GM12864 (cell line): Measurements from ENCODE around the gene ABI1.
A peak's percentile ranks its signal among the peaks of the same experiment; 100 is the strongest.

Source experiments
- DNase-seq: peaks from one replicate; pipeline ENCODE4 v3.0.0-alpha.2; 2011; ENCODE audit warnings: low read depth
- H3K4me3 ChIP-seq: 2 replicates; pipeline ENCODE4 v1.5.1; 2011; ENCODE audit warnings: mild to moderate bottlenecking, low read depth, low read length, control low read depth
- TF ChIP-seq, protein P1 (sequence below): IDR thresholded peaks from 2 replicates; pipeline ENCODE4 v1.5.1; 2011; ENCODE audit warnings: low read depth, mild to moderate bottlenecking, moderate library complexity, low read length, control low read depth, inconsistent platforms; ENCODE audit errors: missing control alignments

ABI1 gene

GRCh38 chr10:26780793-26781601, 79.8 kb downstream of the ABI1 start:
- H3K4me3 ChIP-seq = no peak overlapping the region
- peak; percentile 26 for DNase-seq

GRCh38 chr10:26780106-26780792, 80.5 kb downstream of the ABI1 start:
- TF ChIP-seq, protein P1, sequence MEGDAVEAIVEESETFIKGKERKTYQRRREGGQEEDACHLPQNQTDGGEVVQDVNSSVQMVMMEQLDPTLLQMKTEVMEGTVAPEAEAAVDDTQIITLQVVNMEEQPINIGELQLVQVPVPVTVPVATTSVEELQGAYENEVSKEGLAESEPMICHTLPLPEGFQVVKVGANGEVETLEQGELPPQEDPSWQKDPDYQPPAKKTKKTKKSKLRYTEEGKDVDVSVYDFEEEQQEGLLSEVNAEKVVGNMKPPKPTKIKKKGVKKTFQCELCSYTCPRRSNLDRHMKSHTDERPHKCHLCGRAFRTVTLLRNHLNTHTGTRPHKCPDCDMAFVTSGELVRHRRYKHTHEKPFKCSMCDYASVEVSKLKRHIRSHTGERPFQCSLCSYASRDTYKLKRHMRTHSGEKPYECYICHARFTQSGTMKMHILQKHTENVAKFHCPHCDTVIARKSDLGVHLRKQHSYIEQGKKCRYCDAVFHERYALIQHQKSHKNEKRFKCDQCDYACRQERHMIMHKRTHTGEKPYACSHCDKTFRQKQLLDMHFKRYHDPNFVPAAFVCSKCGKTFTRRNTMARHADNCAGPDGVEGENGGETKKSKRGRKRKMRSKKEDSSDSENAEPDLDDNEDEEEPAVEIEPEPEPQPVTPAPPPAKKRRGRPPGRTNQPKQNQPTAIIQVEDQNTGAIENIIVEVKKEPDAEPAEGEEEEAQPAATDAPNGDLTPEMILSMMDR = no peak
- no peak for DNase-seq

More at GRCh38 chr10:26780793-26781601, 79.8 kb downstream of the ABI1 start:
- TF ChIP-seq, protein P1 = no peak

GRCh38 chr10:26779176-26779860, 81.4 kb downstream of the ABI1 start:
- TF ChIP-seq, protein P1 = no peak
- no peak overlapping the region for H3K4me3 ChIP-seq
- no peak for DNase-seq

More at GRCh38 chr10:26780106-26780792, 80.5 kb downstream of the ABI1 start:
- no peak overlapping the region for H3K4me3 ChIP-seq

DNA sequence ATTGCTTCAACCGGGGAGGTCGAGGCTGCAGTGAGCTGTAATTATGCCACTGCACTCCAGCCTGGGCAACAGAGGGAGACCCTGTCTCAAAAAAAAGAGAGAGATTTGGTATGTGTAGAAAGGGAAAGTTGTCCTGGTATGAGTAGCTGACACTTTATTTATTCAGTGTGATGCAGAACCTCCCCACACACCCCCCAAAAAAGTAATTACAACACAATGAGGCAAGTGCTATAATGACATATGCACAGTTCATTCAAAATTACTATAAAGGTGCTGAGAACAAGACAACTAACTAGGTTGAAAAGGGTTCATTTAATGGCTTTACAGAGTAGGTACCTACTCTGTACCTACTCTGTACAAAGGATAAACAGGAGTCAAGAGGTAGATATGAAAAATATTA, 83.1 kb downstream of the ABI1 start:
- TF ChIP-seq, protein P1 = no peak
- no peak overlapping the region for H3K4me3 ChIP-seq
- DNase-seq = no peak

GRCh38 chr10:26776258-26776657, 84.5 kb downstream of the ABI1 start:
- no peak for DNase-seq
- no peak overlapping the region for H3K4me3 ChIP-seq
- TF ChIP-seq, protein P1 = no peak

DNA sequence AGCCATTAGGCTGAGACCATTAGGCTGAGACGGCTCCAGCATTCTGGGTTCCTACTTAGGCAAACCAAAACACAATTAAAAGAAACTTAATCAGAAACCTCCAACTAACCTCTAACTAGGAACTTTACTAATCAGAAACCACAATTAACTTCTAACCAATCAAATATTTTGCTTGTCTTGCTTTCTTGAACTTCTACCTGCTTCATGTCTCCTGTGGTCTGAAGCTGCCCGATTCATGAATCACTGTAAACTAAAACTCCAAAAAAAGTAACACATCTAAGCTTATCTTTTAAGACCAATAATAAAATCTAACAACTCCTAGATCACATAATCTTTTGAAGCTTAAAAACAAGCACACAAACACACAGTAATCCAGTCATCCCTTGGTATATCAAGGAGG, 87.1 kb downstream of the ABI1 start:
- no peak overlapping the region for H3K4me3 ChIP-seq
- TF ChIP-seq, protein P1 = no peak
- DNase-seq = no peak
